KOPT-K1 (cell line): ENCODE data around the gene CBLB.

Source experiments
- H3K27ac ChIP-seq: fragments of 200-600 bp; sonication (generic); 2 replicates; pipeline ENCODE4 v1.5.1; 2016; ENCODE audit warnings: antibody characterized with exemption, mild to moderate bottlenecking, low read depth, low read length; ENCODE audit not compliant: poor library complexity, severe bottlenecking
- H3K36me3 ChIP-seq: fragments of 200-600 bp; sonication (generic); 2 replicates; pipeline ENCODE4 v1.5.1; 2017; ENCODE audit warnings: antibody characterized with exemption, mild to moderate bottlenecking, low read length, moderate library complexity; ENCODE audit not compliant: insufficient read depth
- H3K9me3 ChIP-seq: fragments of 200-600 bp; sonication (generic); 2 replicates; pipeline ENCODE4 v1.5.1; 2017; ENCODE audit warnings: antibody characterized with exemption, low read length, mild to moderate bottlenecking; ENCODE audit not compliant: insufficient read depth, poor library complexity, severe bottlenecking

Gene CBLB

GRCh38 chr3:105805404-105805803 is 63.4 kb downstream of the CBLB start:
- Histone ChIP-seq H3K27ac (no peak overlapping the region), H3K36me3 (no peaks in the 10 kb centered on the region), H3K9me3 (no peaks in the 10 kb centered on the region)

- Histone ChIP-seq H3K27ac (no peak overlapping the region), H3K36me3 (no peaks in the 10 kb centered on the region), H3K9me3 (no peaks in the 10 kb centered on the region)
These were observed 66.6 kb downstream of the CBLB start for GRCh38 chr3:105802118-105802706.

GRCh38 chr3:105801397-105801796 is 67.4 kb downstream of the CBLB start:
- Histone ChIP-seq H3K36me3 (no peaks in the 10 kb centered on the region), H3K9me3 (peaks cover under 1% of the 10 kb centered on the region), H3K27ac (no peak overlapping the region)

- H3K27ac ChIP-seq = no peak overlapping the region
- H3K36me3 ChIP-seq = no peaks in the 10 kb centered on the region
- peaks cover 5% of the 10 kb centered on the region for H3K9me3 ChIP-seq
These were observed 68.5 kb downstream of the CBLB start for GRCh38 chr3:105800320-105800719.

- no peaks in the 10 kb centered on the region for H3K36me3 ChIP-seq
- peaks cover 5% of the 10 kb centered on the region for H3K9me3 ChIP-seq
- no peak overlapping the region for H3K27ac ChIP-seq
These were observed 69.5 kb downstream of the CBLB start for GRCh38 chr3:105799286-105799685.

GRCh38 chr3:105798381-105798934 is 70.4 kb downstream of the CBLB start:
- no peaks in the 10 kb centered on the region for H3K36me3 ChIP-seq
- no peak overlapping the region for H3K27ac ChIP-seq
- H3K9me3 ChIP-seq = peaks cover 5% of the 10 kb centered on the region

GRCh38 chr3:105793040-105793439 is 75.8 kb downstream of the CBLB start:
- Histone ChIP-seq H3K9me3 (peaks cover 5% of the 10 kb centered on the region), H3K36me3 (no peaks in the 10 kb centered on the region), H3K27ac (no peak overlapping the region)

- peaks cover 5% of the 10 kb centered on the region for H3K9me3 ChIP-seq
- no peaks in the 10 kb centered on the region for H3K36me3 ChIP-seq
- no peak overlapping the region for H3K27ac ChIP-seq
These were observed 76.7 kb downstream of the CBLB start for GRCh38 chr3:105791919-105792786.

- no peak overlapping the region for H3K27ac ChIP-seq
- no peaks in the 10 kb centered on the region for H3K36me3 ChIP-seq
- peaks cover 2% of the 10 kb centered on the region for H3K9me3 ChIP-seq
These were observed 77.7 kb downstream of the CBLB start for GRCh38 chr3:105791131-105791530.

GRCh38 chr3:105790534-105790933 is 78.3 kb downstream of the CBLB start:
- Histone ChIP-seq H3K9me3 (no peaks in the 10 kb centered on the region), H3K36me3 (no peaks in the 10 kb centered on the region), H3K27ac (no peak overlapping the region)

- H3K27ac ChIP-seq = no peak overlapping the region
- no peaks in the 10 kb centered on the region for H3K9me3 ChIP-seq
- no peaks in the 10 kb centered on the region for H3K36me3 ChIP-seq
These were observed 80.2 kb downstream of the CBLB start for GRCh38 chr3:105788593-105788992.

- Histone ChIP-seq H3K27ac (no peak overlapping the region), H3K36me3 (no peaks in the 10 kb centered on the region), H3K9me3 (no peaks in the 10 kb centered on the region)
These were observed 81.4 kb downstream of the CBLB start for GRCh38 chr3:105787453-105787852.

GRCh38 chr3:105786990-105787389 is 81.8 kb downstream of the CBLB start:
- H3K36me3 ChIP-seq = no peaks in the 10 kb centered on the region
- no peak overlapping the region for H3K27ac ChIP-seq
- H3K9me3 ChIP-seq = no peaks in the 10 kb centered on the region

- Histone ChIP-seq H3K9me3 (no peaks in the 10 kb centered on the region), H3K36me3 (no peaks in the 10 kb centered on the region), H3K27ac (no peak overlapping the region)
These were observed 82.6 kb downstream of the CBLB start for GRCh38 chr3:105786241-105786640.

GRCh38 chr3:105785803-105786202 is 83.0 kb downstream of the CBLB start:
- Histone ChIP-seq H3K27ac (no peak overlapping the region), H3K9me3 (no peaks in the 10 kb centered on the region)

More at GRCh38 chr3:105785803-105786202, 83.0 kb downstream of the CBLB start:
- no peaks in the 10 kb centered on the region for H3K36me3 ChIP-seq
